GM18498 (cell line): ENCODE results near the gene CRYGN.

ENCODE experiments used
- ATAC-seq: cut with Tn5 transposase; IDR thresholded peaks from one replicate; pipeline ENCODE4 v1.9.1; 2021; ENCODE audit warnings: mild to moderate bottlenecking, moderate library complexity; ENCODE audit not compliant: unreplicated experiment

CRYGN gene

DNA sequence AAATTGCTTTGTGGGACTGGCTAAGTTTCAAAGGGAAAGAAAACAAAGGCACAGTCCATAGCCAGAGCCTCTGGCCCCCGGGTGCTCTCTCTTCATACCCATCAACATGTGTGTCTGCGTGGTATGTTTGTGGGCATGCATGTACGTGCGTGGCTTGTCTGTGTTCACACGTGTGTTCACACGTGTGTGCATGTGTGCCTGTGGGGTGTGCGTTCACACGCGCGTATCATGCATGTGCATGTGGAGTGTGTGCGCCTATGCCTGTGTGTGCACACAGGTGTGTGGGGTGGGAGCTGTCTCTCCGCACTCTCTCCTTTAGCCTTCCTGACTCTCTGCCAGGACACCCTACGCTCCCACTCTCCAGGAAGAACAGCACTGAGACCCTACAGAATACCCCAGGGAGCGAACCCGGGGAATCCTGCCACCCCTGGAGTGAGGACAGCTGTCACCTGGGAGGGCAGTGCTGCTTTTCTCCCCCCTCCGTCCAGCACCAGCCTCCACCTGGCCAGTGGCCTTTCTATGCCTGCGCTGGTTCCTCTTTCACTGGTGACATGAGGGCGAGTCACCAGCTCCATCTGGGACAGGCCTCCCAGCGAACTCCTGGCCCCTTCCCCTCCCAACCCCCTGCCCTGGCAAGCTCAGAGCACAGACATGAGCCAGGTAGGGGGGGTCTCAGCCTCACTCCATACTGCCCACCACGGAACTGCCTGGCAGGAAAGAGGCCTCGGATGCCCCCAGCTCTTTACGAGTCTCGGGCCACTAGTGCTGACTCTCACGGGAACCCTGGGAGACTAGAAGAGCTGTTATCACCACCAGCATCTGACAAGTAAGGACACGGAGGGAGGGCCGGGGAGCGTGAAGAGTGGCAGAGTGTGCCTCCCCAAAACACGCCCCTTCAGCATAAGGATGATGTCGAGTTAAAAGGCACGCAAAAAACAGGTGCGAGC is 46.6 kb downstream of the CRYGN start:
- ATAC-seq = no peak

DNA sequence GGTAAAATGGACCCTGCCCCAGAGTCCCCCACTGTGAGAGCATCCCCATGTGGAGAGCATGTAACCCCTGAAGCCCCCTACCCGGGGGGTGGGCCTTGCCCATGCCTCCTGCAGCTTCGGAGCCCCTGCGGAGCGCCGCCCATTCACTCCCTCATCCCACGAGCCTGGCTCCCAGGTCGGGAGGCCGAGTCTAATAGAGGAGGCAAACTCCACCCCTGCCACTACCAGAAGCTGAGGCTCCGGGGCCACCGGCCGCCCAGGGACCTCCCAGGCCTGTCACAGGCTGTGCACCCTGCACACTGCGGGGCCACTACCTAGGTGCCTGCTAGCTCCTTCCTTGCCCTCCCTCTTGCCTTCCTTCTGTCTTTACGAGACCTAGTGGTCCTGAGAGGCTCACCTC is 47.5 kb downstream of the CRYGN start:
- no peak for ATAC-seq

DNA sequence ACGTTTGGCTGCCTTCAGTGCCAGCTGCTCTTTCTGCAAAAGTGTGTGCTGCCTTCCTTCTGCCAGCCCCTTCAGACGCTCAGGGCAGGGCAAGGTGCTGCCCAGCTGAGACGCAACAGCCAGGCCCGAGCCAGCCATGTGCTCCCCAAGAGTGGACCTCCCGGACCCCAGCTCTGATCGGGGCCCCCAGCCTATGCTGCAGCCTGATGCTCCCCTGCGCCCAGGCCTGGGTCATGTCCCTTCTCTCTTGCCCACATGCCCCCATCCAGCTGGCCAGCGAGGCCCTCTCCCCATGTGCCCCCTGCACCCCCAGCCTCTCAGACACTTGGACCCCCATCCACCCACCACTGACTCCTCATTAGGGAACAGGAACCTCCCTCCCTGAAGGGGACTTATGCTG is 47.9 kb downstream of the CRYGN start:
- no peak for ATAC-seq

DNA sequence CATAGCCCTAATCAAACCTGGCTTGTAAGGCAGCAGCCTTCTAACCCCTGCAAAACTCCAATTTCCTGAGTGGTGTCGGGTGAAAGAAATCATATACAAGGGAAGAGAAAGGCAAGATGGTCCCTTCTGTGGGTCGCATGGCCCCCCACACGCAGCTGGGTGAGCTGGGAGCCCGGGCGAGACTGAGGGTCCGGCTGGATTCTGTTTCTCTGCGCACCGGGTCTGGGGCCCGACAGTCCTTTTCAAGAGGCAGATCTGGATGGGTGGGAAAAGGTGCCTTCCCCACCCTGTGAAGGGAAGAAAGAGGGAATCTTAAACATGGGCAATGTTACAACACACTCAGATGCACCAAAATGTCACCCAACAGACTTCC is 48.6 kb downstream of the CRYGN start:
- no peak for ATAC-seq

DNA sequence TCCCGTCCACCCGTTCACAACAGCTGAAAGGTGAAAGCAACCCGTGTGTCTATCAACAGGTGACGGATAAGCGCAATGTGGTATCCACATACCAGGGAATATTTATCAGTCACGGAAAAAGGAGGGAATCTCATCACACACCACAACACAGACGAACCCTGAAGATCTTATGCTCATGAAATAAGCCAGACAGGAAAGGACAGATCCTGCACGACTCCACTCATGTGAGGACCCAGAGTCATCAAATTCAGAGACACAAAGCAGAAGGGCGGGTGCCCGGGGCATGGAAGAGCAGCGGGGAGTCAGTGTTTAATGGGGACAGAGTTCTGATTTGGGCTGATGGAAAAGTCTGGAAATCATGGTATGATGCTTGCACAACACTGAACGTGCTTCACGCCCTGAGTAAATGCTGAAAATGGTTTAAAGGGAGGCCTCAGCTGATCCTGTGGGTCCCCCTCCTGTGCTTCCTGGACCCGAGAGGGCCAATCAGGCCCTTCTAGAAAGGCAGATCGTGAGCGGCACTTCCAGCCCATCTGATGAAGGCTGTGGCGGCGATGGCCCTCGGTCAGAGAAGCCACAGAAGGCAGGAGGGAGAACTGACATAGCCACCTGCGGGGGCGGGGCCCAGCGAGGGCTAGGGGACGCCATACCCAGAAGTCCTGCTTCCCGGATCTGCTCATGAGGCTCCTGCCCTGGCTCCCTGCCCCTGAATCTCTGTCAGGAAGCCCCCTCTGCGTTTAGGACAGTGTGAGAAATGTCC is 49.2 kb downstream of the CRYGN start:
- no peak for ATAC-seq

DNA sequence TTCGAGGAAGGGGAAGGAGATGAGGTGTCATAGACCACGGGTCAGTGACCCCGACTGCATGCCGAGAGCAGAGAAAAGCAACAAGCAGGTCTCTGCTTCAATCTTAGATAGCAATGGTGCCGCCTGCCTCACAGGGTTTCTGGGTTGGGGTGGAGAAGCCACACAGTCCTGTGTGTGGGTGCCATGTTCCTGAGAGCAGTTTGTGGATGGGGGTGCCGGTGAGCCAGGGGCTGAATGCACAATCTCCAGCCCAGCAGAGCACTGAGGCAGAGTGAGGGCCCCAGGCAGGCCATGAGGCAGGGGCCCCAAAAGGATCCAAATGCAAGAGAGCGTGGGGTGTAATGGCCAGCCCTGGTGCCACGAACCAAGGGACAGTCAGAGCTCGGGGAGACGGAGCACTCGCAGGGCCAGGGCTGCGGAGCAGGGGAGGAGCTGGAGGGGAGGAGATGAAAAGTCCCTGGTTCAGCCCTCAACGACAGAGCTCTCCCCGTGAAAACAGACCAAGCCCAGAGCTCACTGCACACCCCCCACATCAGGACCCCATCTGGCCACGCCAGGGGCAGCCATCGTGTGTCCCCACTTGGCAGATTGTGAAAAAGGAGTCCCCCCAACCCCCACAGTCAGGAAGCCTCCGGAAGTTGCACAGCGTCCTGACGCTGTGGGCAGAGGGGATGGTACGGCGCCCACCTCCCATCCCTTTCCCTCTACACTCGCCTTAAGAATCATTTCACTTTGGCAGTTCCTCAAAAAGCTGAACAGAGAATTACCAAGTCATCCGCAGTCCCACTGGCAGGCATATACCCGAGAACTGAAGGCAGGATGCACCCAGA is 50.0 kb downstream of the CRYGN start:
- ATAC-seq = no peak

DNA sequence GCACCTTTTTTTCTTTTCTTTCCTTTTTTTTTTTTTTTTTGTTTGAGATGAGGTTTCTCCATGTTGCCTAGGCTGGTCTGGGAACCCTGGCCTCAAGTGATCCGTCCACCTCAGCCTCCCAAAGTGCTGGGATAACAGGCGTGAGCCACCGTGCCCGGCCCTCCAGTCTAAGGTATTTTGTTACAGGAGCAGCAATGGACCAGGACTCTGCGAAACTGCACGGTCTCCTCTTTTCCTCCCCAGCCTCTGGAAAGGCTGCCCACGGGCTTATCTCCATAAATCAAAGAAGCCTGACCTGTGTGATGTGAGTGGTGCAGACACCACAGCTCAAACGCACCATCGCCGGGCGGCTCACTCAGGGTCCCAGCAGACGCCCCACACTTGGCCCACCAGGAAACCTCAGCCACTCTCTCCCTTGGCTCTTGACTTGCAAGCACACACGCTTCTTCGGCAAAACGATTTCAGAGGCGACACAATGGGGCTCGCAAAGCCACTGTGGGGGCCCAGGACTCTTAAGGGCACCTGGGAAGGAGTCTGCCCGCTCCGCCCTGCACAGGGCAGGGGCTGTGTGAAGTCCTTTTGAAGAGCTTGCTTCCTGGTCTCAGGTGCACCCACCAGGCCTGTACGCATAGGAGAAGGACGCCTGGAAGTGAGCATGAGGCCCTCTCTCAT is 50.7 kb downstream of the CRYGN start:
- no peak for ATAC-seq

DNA sequence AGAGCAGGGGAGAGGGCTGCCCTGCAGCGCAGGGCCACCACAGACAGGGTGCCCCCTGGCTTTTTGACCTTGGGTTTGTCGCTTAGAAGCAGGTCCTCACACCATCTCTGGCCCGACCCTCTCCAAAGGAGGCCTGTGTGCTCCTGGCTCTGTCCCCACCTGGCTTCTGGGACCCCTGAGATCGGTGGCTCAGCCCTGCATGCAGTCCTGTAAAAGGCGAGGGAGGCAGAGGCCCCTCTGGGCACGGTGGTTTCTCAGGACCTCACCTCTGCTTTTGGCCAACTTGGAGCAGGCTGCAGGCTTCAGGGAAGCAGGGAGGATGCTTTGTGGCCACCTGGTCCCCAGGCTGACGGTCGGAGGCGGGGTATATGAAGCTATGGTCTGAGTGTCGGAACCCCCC is 51.5 kb downstream of the CRYGN start:
- no peak for ATAC-seq

DNA sequence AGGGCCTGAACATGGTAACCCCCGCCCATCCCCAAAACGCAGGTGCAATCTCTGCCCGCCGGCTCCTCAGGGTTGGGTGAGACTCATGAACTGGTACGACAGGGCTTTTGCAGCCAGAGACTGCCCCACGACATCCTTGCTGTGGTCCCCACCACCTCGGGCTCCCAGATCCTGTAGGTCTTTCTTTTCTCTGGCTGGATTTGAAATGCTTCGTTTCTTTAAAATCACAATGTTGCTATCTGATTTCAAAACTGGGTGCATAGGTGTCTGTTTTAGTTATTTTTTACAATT is 52.0 kb downstream of the CRYGN start:
- no peak for ATAC-seq

DNA sequence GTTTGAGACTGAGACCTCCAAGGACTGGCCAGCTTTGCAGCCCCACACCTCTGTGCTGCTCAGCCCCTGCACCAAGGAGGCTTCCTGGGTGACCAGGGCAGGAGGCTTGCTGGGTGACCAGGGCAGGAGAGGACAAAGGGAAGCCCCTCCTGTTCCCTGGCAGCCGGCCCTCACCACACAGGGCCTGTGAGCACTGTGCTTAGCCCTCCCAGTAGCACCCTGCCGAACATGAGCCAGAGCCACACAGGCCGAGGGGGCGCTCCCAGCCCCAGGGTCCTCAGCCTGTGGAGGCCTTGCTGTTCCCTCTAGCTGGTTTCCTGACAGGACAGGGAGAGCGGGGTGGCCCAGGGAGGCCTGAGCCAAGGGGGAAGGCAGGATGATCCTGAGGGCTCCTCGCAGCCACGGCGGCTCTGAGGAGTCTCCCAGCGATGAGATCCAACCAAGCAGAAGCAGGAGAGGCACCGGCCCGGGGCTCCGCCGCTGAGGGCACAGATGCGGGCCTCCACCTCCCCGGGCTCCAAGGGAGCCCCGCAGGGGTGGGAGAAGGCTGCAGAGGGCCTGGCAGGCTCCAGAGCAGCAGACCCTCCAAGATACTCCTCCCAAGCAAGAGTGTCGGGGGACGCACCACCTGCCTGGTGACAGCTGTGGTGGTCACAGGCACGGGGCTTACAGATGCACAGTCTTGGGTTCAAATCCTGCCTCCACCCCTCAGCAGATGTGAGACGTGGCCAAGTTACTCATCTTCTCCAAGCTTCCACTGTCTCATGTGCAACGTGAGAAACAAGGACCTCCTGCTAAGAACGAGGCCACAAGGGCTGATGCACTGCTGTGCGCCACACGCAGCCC is 52.6 kb downstream of the CRYGN start:
- ATAC-seq = no peak

DNA sequence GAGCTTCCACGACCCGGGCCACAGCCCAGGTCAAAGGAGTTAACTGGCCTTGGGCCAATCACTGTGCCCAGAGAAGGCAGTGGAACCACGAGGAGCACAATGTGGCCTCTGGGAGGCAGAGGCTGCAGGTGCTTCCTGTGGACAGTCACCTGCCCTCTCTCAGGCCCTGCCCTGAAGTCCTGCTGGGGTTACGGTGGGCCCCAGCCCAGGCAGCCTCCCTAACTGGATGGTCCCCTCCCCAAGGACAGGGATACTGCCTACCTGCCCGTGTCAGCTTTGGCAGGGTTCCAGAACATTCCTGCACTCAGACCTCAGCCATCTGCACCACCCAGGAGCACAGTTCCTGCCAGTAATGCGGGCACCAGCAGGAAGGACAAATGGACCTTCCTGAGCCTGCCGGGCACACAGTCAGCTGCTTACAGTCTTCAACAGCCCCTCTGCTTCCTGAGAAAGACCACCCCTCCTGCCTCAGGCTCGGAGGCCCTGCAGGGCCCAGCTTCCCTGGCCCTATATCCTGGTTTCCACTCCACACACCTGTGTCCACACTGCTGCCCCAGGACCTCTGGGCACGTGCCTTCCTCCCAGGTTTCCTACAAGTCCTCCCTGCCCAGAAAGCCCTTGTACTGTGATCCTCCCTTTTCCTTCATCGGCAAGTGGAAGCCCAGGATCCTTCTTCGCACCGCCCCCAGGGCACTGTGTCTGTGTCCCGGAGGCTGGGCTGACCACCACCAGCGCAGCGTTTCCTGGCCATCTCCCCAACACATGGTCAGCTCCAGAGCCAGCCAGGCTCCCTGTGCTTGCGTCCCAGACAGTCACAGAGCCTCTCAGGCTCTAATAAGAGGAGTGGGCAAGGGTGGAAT is 53.4 kb downstream of the CRYGN start:
- ATAC-seq = no peak

DNA sequence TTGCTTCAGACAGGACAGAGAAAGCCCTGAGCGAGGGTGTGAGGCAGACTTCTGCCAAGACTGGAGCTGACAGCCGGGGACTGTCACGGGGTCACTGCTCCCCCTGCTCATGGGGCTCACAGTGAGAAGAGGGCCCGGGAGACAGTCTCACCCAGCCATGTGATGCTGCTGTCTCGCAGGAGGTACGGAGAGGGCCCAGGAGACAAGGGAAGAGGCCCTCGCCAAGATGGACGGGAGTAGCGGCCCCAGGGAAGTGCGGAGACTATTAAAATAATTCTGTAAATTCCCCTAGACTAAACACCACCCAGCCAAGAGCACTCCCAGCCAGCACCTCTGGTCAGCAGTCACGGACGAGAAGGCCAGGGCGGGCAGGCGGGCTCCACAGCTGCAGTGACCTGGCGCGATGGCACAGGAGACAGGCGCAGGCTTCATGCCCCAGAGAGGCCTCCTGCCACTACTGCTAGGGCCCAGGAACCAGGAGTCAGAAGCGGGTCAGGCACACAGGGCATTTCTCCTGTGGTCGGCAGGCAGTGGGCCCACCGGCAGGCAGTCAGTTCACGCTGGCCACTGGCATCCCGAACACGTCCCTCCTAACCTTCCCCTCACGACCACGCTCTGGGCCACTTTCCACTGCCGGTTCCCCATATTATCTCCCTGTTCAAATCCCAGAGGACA is 54.2 kb downstream of the CRYGN start:
- no peak for ATAC-seq

DNA sequence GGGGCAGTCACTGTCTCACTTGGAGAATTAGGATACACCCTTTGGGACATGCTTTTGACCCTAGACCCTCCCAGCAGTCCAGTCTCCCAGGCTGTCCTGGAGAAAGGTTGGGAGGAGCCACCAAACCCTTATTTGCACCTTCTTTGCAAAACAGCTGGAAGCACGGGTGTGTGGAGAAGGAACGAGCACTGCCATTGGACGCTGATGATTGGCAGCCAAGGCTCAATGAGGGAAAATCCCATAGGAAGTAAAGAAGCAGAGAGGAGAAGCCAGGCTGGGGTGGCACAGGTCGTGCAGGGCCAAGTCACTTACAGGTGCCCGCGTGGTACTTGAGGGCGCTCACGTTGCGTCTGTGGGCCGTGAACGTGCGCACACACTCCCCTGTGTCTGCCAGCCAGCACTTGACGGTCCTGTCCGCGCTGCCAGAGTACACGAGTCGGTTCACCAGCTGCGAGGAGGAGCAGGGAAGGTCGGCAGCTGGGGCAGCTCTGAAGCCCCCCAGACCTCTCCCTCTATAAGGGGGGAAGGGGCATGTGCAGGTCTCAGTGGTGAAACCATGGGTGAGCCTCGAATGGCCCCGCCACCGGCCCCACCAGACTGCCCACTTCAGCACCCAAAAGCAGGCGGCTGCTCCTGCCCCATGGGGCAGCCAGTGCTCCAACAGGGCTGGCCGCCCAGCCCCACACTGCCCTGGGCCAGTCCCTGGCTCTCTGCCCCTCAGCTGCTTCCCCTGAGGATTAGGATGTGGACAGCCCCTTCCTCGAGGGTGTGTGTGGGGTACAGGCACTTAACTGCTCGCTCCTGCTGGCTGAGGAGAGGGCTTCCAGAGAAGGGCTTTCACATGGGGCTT is 54.9 kb downstream of the CRYGN start:
- no peak for ATAC-seq

DNA sequence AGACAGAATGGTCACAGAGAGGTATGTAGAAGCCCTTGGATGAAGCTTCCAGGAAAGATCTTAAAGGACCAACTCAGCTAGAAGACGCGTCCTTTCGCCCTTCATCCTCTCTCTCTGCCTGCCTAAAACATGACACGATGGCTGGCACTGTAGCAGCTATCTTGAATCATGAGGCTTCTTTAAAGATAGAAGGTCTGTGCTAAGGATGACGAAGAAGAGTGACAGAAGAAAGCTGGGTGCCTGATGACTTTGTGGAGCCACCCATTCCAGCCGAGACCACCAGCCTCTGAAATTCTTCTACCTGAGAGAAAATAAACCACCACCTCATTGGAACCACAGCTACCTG is 55.6 kb downstream of the CRYGN start:
- ATAC-seq = no peak

DNA sequence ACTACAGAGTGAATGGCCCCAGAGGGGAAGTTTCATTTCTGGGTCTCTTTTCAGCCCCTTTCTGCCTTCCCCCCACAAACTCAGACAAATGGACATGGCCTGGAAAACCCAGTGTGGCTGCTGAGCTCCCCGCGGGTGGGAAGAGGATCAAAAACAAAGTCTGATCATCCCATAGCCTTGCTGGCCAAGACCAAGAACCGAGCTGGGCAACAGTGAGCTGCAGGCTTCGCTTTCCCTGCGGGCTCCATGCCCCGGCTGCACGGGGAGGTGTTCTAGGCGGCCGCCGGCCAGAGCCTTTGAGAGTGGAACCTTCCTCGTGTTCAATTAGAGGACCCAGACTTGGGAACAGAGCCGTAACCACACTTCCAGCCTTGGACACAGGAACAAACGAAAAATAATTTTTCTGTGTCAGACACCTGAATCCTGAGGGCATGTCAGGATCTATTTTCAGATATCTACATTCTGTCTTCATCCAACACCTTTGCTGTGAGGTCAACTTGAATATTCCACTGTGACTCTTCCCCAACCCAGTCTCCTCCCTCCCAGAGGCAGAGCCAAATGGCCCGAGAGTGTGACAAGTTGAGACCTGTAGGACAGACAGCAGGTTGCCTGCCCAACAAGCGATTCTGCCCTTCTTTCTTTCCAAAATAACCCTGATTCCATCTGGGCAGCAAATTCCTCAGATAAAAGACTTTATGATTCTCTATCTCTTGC is 56.1 kb downstream of the CRYGN start:
- ATAC-seq = no peak

DNA sequence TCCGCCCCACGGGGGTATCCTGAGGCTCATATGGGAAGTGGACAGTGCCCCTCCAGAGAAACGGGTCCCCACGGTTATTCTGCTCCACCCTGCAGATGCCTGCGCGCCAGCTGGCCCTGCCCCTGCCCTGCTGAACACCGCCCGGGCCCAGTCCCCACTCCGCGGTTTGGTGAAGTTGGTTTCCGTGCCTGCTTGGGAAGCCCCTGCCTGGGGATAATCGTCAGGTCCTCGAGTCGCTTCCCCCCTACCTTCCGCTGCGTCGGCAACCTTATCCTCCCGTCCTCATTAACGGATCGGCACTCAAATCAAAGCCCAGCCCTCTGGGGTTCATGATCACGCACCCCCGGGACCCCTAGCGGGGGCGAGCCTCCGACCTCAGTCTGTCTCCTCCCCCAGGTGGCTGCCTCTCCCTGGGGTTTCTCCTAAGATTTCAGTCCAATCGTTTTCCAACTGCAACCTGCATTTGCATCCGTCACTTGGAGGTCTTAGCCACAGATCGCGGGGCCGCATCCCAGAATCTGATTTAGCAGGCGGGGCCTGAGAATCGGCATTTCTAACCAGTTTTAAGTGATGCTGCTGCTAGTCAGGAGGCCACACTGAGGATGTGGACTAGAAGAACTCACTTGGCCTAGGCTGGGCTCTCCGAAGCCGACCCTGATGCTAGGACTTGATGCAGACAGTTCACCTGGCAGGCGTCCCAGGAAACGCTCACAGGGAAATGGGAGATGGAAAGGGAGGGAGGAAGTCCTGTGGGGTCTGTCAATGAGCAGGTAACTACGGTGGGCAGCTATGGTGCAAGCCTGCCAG is 57.7 kb downstream of the CRYGN start:
- ATAC-seq = no peak
